ENCODE data around the gene PHF13.
"Not testable (repeated sequence)": the region's sequence is repeated elsewhere in the genome, so short reads cannot be mapped to it uniquely, and the experiment has no call there.

The PHF13 gene

GRCh38 chr1:6638226-6638625 lies 24.7 kb downstream of the PHF13 start:
- Histone ChIP-seq H3K27me3 (no peaks in the 10 kb centered on the region), H3K4me3 (ENCODE audit: low read depth in 1 of 2, low read length in 1 of 2) (no peak overlapping the region), H3K4me1 (ENCODE audit: control insufficient read depth in 1 of 2, insufficient read depth in 1 of 2, low read depth in 1 of 2, low read length in 1 of 2) (no peaks in the 10 kb centered on the region), H3K9me3 (no peaks in the 10 kb centered on the region), H3K36me3 (peaks cover 64% of the 10 kb centered on the region), H3K27ac (no peak overlapping the region)
- TF ChIP-seq, protein P1, sequence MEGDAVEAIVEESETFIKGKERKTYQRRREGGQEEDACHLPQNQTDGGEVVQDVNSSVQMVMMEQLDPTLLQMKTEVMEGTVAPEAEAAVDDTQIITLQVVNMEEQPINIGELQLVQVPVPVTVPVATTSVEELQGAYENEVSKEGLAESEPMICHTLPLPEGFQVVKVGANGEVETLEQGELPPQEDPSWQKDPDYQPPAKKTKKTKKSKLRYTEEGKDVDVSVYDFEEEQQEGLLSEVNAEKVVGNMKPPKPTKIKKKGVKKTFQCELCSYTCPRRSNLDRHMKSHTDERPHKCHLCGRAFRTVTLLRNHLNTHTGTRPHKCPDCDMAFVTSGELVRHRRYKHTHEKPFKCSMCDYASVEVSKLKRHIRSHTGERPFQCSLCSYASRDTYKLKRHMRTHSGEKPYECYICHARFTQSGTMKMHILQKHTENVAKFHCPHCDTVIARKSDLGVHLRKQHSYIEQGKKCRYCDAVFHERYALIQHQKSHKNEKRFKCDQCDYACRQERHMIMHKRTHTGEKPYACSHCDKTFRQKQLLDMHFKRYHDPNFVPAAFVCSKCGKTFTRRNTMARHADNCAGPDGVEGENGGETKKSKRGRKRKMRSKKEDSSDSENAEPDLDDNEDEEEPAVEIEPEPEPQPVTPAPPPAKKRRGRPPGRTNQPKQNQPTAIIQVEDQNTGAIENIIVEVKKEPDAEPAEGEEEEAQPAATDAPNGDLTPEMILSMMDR (IDR thresholded peaks at IDR 0.05), result no peak

GRCh38 chr1:6640867-6641266 lies 27.3 kb downstream of the PHF13 start:
- H3K27me3 ChIP-seq, result not testable (repeated sequence)
- peaks cover 48% of the 10 kb centered on the region for H3K36me3 ChIP-seq

DNA sequence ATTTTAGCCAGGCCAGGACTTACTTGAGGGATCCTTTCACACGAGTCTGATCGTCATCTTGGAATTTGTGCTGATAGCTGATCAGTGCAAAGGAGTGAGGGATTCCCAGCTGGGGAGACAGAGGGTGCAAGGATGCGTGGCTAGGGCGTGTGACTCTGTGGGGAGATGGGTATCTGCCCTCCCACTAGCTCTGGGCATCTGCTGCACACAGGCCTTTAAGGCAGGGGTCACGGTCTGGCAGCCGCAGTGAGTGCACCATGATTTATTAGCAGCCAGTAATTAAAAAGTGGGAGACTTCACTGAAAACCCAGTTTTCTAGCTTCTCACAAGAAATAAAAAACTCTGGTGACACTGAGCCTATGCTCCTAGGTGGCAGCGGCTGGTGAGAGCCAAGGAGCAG lies 31.5 kb downstream of the PHF13 start:
- TF ChIP-seq, protein P1 (IDR thresholded peaks at IDR 0.05), result no peak
- Histone ChIP-seq H3K27me3 (no peaks in the 10 kb centered on the region), H3K27ac (no peak overlapping the region), H3K36me3 (peaks cover 15% of the 10 kb centered on the region), H3K4me1 (ENCODE audit: control insufficient read depth in 1 of 2, insufficient read depth in 1 of 2, low read depth in 1 of 2, low read length in 1 of 2) (no peaks in the 10 kb centered on the region), H3K9me3 (no peaks in the 10 kb centered on the region), H3K4me3 (ENCODE audit: low read depth in 1 of 2, low read length in 1 of 2) (no peak overlapping the region)

More at GRCh38 chr1:6640867-6641266, 27.3 kb downstream of the PHF13 start:
- H3K27ac ChIP-seq; H3K9me3 ChIP-seq; H3K4me1 ChIP-seq (ENCODE audit: control insufficient read depth in 1 of 2, insufficient read depth in 1 of 2, low read depth in 1 of 2, low read length in 1 of 2); H3K4me3 ChIP-seq (ENCODE audit: low read depth in 1 of 2, low read length in 1 of 2): not testable (repeated sequence)

DNA sequence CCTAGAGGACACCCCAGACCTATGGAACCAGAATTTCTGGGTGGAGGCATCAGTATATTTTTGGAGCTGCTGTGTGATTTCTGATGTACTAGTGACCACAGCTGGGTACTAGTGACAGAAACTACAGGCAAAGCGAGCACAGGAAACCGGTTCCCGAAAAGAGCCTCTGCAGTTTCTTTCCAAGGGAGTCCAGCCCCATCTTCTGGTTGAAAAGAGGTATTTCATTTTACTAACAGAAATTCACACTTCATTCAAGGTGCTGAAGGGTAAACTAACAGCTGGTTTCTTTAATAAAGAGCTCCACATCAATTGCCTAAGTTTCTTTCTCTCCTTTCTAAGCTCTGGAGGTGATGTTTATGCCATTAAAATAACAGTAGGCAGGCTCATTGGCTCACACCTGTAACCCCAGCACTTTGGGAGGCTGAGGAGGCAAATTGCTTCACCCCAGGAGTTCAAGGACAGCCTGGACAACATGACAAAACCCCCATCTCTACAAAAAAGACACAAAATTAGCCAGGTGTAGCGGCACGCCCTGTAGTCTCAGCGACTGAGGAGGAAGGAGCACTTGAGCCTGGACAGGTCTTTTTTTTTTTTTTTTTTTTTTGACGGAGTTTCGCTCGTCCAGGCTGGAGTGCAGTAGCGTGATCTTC lies 33.1 kb downstream of the PHF13 start:
- Histone ChIP-seq H3K9me3 (no peaks in the 10 kb centered on the region), H3K27me3 (no peaks in the 10 kb centered on the region), H3K4me3 (ENCODE audit: low read depth in 1 of 2, low read length in 1 of 2) (no peak overlapping the region), H3K4me1 (ENCODE audit: control insufficient read depth in 1 of 2, insufficient read depth in 1 of 2, low read depth in 1 of 2, low read length in 1 of 2) (no peaks in the 10 kb centered on the region), H3K27ac (no peak overlapping the region), H3K36me3 (peaks cover 15% of the 10 kb centered on the region)
- TF ChIP-seq, protein P1 (IDR thresholded peaks at IDR 0.05), result peak; percentile 52

DNA sequence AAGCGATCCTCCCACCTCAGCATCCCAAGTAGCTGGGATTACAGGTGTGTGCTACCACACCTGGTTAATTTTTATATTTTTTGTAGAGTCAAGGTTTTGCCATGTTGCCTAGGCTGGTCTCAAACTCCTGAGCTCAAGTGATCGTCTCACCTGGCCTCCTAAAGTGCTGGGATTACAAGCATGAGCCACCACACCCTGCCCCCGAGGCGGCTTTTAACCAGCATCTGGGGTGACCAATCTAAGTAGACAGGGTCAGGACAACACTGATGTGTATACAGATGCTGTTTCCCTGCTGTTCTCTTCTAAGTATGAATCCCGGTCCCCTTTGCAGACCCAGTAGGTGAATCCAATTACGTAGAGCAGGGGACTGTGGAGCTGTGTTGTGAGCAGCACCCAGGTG lies 35.0 kb downstream of the PHF13 start:
- no peak overlapping the region for H3K4me3 ChIP-seq (ENCODE audit: low read depth in 1 of 2, low read length in 1 of 2)
- peaks cover 9 to 10% of the 10 kb centered on the region in 2 experiments for H3K4me1 ChIP-seq (ENCODE audit: control insufficient read depth in 1 of 2, insufficient read depth in 1 of 2, low read depth in 1 of 2, low read length in 1 of 2)
- H3K9me3 ChIP-seq, result no peaks in the 10 kb centered on the region
- TF ChIP-seq, protein P1 (IDR thresholded peaks at IDR 0.05), result no peak
- H3K27me3 ChIP-seq, result no peaks in the 10 kb centered on the region
- H3K27ac ChIP-seq, result no peak overlapping the region
- peaks cover 15% of the 10 kb centered on the region for H3K36me3 ChIP-seq

- Histone ChIP-seq H3K27ac (no peak overlapping the region), H3K4me1 (ENCODE audit: control insufficient read depth in 1 of 2, insufficient read depth in 1 of 2, low read depth in 1 of 2, low read length in 1 of 2) (peaks cover 9 to 11% of the 10 kb centered on the region in 2 experiments), H3K4me3 (ENCODE audit: low read depth in 1 of 2, low read length in 1 of 2) (no peak overlapping the region), H3K27me3 (no peaks in the 10 kb centered on the region), H3K36me3 (peaks cover 5% of the 10 kb centered on the region), H3K9me3 (no peaks in the 10 kb centered on the region)
- TF ChIP-seq, protein P1 (IDR thresholded peaks at IDR 0.05), result no peak
Observed at GRCh38 chr1:6651909-6652308, 38.4 kb downstream of the PHF13 start.

Measured in neutrophil (primary cell).